Common myeloid progenitor, CD34-positive (primary cell): Measurements from ENCODE around the gene CEP43.

ENCODE experiments used
- CTCF ChIA-PET: fragments of 350-600 bp; sonication (Branson Sonifier 250); formaldehyde crosslinking; loops from one replicate; lab custom pipeline; 2021; ENCODE audit warnings: antibody characterized with exemption; lab: Charles Lee
- POLR2A ChIA-PET: fragments of 350-600 bp; sonication (Branson Sonifier 250); formaldehyde crosslinking; loops from one replicate; lab custom pipeline; 2021; ENCODE audit warnings: antibody characterized with exemption; lab: Charles Lee
- DNase-seq, 3 donors: peaks; one replicate each; pipeline versions ENCODE4 v3.0.0 to v3.0.0-alpha.2; 2013
- H3K27ac ChIP-seq, 2 experiments: 1 replicate in 1 of 2; 2 replicates in 1 of 2; pipeline ENCODE4 v1.7.0; 2013; ENCODE audit warnings: inconsistent platforms in 2 of 2, low read length in 2 of 2, mild to moderate bottlenecking in 2 of 2, low read depth in 1 of 2, moderate library complexity in 1 of 2; ENCODE audit not compliant: severe bottlenecking in 2 of 2, insufficient read depth in 1 of 2, poor library complexity in 1 of 2
- H3K27me3 ChIP-seq, 5 experiments: replicated peaks in 2 of 5; 1 replicate in 3 of 5; 2 replicates in 2 of 5; pipeline versions ENCODE4 v1.6.1 to v1.7.0; 2013; ENCODE audit warnings: low read length in 4 of 5, mild to moderate bottlenecking in 2 of 5, moderate library complexity in 2 of 5, inconsistent platforms in 1 of 5; ENCODE audit not compliant: insufficient read depth in 5 of 5, control insufficient read depth in 4 of 5
- H3K36me3 ChIP-seq, 4 experiments: 1 replicate in 2 of 4; 2 replicates in 2 of 4; pipeline versions ENCODE4 v1.6.1 to v1.7.0; 2013; ENCODE audit warnings: low read length in 3 of 4, control low read depth in 1 of 4, mild to moderate bottlenecking in 1 of 4; ENCODE audit not compliant: control insufficient read depth in 4 of 4, insufficient read depth in 4 of 4
- H3K4me1 ChIP-seq, 4 experiments: 1 replicate in 3 of 4; 2 replicates in 1 of 4; pipeline versions ENCODE4 v1.6.1 to v1.7.1; 2013; ENCODE audit warnings: low read length in 3 of 4, mild to moderate bottlenecking in 3 of 4, control low read depth in 1 of 4, inconsistent platforms in 1 of 4, moderate library complexity in 1 of 4; ENCODE audit not compliant: control insufficient read depth in 4 of 4, insufficient read depth in 4 of 4; ENCODE audit errors: control extremely low read depth in 1 of 4
- H3K4me3 ChIP-seq, 7 experiments: 1 replicate in 4 of 7; 2 replicates in 3 of 7; pipeline versions ENCODE4 v1.5.1 to v1.7.0; 2013; ENCODE audit warnings: mild to moderate bottlenecking in 7 of 7, low read length in 6 of 7, moderate library complexity in 6 of 7, inconsistent platforms in 2 of 7, low read depth in 2 of 7, control low read depth in 1 of 7; ENCODE audit not compliant: insufficient read depth in 4 of 7, control insufficient read depth in 1 of 7; ENCODE audit errors: extremely low read depth in 1 of 7
- H3K9me3 ChIP-seq, 5 experiments: 1 replicate in 4 of 5; 2 replicates in 1 of 5; pipeline versions ENCODE4 v1.6.1 to v1.7.1; 2013; ENCODE audit warnings: low read length in 4 of 5, mild to moderate bottlenecking in 2 of 5, inconsistent platforms in 1 of 5, low read depth in 1 of 5, moderate library complexity in 1 of 5; ENCODE audit not compliant: control insufficient read depth in 4 of 5, insufficient read depth in 2 of 5; ENCODE audit errors: control extremely low read depth in 1 of 5
- WGBS: methylation state at CpG from one replicate; pipeline ENCODE4 v1.1.5; 2013; ENCODE audit not compliant: insufficient coverage; 5-methylcytosine and 5-hydroxymethylcytosine counted together

Gene CEP43

DNA sequence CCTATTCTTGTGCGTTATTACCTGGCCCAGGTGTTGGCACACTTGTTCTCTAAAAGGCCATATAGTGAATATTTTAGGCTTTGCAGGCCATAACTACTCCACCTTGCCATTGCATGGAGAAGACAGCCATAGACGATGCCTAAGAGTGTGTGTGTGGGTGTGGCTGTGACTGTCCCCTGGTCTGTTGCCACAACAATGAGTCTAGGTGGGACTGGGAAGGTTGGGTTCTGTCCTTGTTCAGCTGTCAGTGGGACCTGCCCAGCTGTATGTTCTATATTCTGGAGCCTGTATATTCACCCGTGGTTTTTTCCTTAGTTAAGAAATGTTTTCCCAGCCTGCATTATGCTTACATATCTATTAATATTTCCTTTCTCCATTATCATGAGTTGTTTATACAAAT lies 38.6 kb downstream of the CEP43 start:
- no peaks in the 10 kb centered on the region for H3K27me3 ChIP-seq
- WGBS: 93% methylated on average over 2 of the region's 3 CpGs
- no peak overlapping the region for H3K4me3 ChIP-seq
- POLR2A ChIA-PET: no interaction called here
- peaks cover 25 to 62% (median 38%) of the 10 kb centered on the region in 4 experiments for H3K36me3 ChIP-seq
- peaks cover 0 to 2% (median 0%) of the 10 kb centered on the region in 5 experiments for H3K9me3 ChIP-seq
- H3K4me1 ChIP-seq: peaks cover 11 to 18% (median 16%) of the 10 kb centered on the region in 4 experiments
- DNase-seq: no peak
- H3K27ac ChIP-seq: no peak overlapping the region
- CTCF ChIA-PET: interaction anchor here (1.4 to 1.9 kb wide), 2 partner anchors 10 to 98 kb away, joined by 4 read pairs; no protein-coding TSS in a partner anchor

DNA sequence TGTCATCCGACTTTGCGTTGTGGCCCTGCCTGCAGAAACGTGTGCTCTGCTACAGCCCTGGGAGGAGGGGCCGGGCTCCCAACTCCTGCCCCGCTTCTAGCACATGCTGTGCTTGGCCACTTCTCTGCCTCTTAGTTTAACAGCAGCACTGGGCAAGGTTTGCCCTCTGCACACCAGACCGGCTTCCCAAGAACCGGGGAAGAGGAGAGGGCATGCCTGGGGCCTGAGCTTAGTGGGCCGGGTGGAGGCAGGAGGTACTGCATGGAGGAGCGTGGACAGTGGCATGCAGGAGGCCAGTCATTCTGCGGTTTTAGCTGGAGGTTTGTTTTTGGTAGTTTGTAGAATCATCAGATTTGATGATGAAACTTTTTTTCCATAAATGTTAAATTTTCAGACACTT lies 45.5 kb downstream of the CEP43 start:
- H3K4me3 ChIP-seq: no peak overlapping the region
- H3K36me3 ChIP-seq: peaks cover 4 to 21% (median 8%) of the 10 kb centered on the region in 4 experiments
- H3K27ac ChIP-seq: no peak overlapping the region
- WGBS: 98% methylated on average over 6 of the region's 10 CpGs
- peaks cover 15 to 46% (median 38%) of the 10 kb centered on the region in 4 experiments for H3K4me1 ChIP-seq
- H3K27me3 ChIP-seq: no peaks in the 10 kb centered on the region
- no peaks in the 10 kb centered on the region for H3K9me3 ChIP-seq
- no peak for DNase-seq
- ChIA-PET CTCF (interaction anchor here (0.6 to 2.9 kb wide), 5 partner anchors 10 to 96 kb away, joined by 3 to 8 read pairs (median 4); no protein-coding TSS in a partner anchor), POLR2A (no interaction called here)

DNA sequence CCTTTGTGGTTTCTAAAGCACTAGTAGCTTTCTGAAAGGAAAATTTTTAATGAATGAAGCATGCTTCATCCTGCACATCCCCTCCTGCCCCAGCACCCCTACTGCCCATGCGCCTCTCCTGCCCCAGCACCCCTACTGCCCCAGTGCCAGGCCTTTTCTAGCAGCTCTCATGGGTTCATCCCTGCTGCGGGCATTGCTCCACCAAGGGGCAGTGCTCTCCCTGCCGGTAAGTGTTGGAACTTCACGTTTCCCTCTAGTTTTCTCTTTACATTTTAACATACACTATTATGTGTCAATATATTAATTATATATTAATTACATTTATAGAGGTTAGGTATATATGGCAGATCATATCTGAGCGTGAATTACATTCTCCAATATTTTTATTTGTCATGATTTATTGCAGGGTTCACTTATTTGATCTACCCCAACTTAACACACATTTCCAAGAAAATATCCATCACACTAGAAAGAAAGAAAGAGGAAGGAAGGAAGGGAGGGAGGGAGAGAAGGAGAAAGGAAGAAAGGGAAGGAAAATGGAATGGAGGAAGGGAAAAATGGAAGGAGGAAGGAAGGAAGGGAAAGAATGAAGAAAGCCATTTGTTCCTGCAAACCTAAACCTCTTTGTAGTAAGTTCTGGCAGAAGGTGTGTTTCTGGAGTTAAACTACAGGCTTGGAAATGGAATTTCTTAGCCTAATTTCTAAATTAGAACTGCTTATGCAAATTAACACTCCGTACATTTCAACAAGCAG lies 46.8 kb downstream of the CEP43 start:
- H3K4me3 ChIP-seq: no peak overlapping the region
- no peaks in the 10 kb centered on the region for H3K27me3 ChIP-seq
- ChIA-PET CTCF (interaction anchor here (1.4 to 2.9 kb wide), 3 partner anchors 11 to 95 kb away, joined by 4 to 8 read pairs (median 4); no protein-coding TSS in a partner anchor), POLR2A (no interaction called here)
- peak in 2 of 3 donors; percentile 22 to 30 for DNase-seq
- 89% methylated on average over 3 of the region's 6 CpGs for WGBS
- H3K27ac ChIP-seq: no peak overlapping the region
- H3K4me1 ChIP-seq: peaks cover 10 to 44% (median 36%) of the 10 kb centered on the region in 4 experiments
- no peaks in the 10 kb centered on the region for H3K9me3 ChIP-seq
- peaks cover 0 to 10% (median 3%) of the 10 kb centered on the region in 4 experiments for H3K36me3 ChIP-seq

DNA sequence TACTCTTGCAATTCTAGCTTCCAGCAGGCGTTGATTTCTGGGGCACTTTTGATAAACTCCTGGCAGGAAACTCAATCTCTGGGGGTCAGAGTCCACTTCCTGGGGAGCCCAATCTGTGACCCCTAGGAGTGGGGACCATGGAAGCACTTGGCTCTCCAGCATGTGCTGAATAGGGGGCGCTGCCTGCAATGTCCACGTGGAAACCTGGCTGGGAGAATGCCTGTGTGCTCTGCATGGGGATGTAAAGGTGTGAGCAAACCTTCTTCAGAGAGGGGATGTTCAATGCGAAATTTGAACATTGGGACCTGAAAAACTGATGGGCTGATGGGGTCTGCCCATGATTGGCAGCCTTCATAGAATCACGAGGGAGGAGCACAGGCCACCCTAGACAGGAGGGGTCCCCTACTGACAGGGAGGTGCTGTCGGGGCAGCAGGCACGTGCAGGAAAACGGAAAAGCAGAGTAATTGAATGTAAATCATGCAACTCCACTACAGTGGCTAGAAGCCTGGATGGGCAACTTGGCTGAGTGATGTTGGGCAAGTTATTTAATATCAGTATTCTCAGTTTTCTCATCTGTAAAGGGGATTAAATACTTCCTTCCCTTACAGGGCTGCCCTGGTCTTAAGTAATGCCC lies 47.8 kb downstream of the CEP43 start:
- H3K36me3 ChIP-seq: peaks cover 0 to 10% (median 3%) of the 10 kb centered on the region in 4 experiments
- H3K4me1 ChIP-seq: peaks cover 4 to 35% (median 28%) of the 10 kb centered on the region in 4 experiments
- no peak for DNase-seq
- WGBS: 79% methylated on average over 8 of the region's 8 CpGs
- no peaks in the 10 kb centered on the region for H3K9me3 ChIP-seq
- peak overlapping the region in 3 of 7 experiments; percentile 23 to 71 (median 37) for H3K4me3 ChIP-seq
- CTCF ChIA-PET: interaction anchor here (1.0 to 2.9 kb wide), 8 partner anchors 9 to 99 kb away, joined by 3 to 12 read pairs (median 6); no protein-coding TSS in a partner anchor
- peak overlapping the region; percentile 52 to 72 for H3K27ac ChIP-seq
- no peaks in the 10 kb centered on the region for H3K27me3 ChIP-seq
- POLR2A ChIA-PET: interaction anchor here (1.0 kb wide), 1 partner anchor 9 kb away, joined by 3 read pairs; no protein-coding TSS in a partner anchor

DNA sequence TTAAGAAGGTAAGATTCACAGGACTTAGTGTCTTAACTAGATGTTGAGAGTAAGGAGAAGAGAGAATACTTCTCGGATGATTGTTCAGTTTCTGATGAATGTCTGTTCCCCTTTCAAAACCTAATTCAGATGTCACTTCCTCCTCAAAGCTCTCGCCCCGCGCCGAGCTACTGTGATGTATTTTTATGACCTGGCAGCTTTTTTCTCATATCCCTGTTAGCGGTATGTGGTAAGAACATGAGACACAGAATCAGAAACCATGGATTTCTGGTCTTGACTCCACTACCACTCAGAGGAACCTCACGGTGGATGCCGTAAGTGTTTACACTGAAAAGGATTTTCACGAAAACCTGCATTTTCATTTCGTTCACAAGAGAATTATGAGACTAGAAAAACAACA lies 48.4 kb downstream of the CEP43 start:
- peaks cover 4 to 29% (median 24%) of the 10 kb centered on the region in 4 experiments for H3K4me1 ChIP-seq
- H3K27me3 ChIP-seq: no peaks in the 10 kb centered on the region
- peak overlapping the region in 6 of 7 experiments; percentile 20 to 71 (median 31) for H3K4me3 ChIP-seq
- peak; percentile 81 to 96 (median 94) for DNase-seq
- peaks cover 0 to 8% (median 3%) of the 10 kb centered on the region in 4 experiments for H3K36me3 ChIP-seq
- peak overlapping the region; percentile 52 to 72 for H3K27ac ChIP-seq
- WGBS: 0% methylated on average over 6 of the region's 10 CpGs
- POLR2A ChIA-PET: interaction anchor here (1.0 kb wide), 1 partner anchor 9 kb away, joined by 3 read pairs; no protein-coding TSS in a partner anchor
- CTCF ChIA-PET: interaction anchor here (0.9 to 1.9 kb wide), 10 partner anchors 9 to 99 kb away, joined by 3 to 12 read pairs (median 4); no protein-coding TSS in a partner anchor
- H3K9me3 ChIP-seq: no peaks in the 10 kb centered on the region
